Measurements from ENCODE around the gene ZC3H10.

Gene ZC3H10

GRCh38 chr12:56120158-56120846 is 2.2 kb downstream of the ZC3H10 start:
- no peak for DNase-seq (ENCODE audit: low read depth)
- TF ChIP-seq CTCF (conservative IDR thresholded peaks at IDR 0.05; ENCODE audit: low read length): no peak
- no peak overlapping the region for H3K4me3 ChIP-seq (ENCODE audit: low read length)

GRCh38 chr12:56121204-56121870 is 3.3 kb downstream of the ZC3H10 start:
- DNase-seq (ENCODE audit: low read depth): no peak
- no peak overlapping the region for H3K4me3 ChIP-seq (ENCODE audit: low read length)
- TF ChIP-seq CTCF (conservative IDR thresholded peaks at IDR 0.05; ENCODE audit: low read length): no peak

- H3K4me3 ChIP-seq (ENCODE audit: low read length): no peak overlapping the region
- TF ChIP-seq CTCF (conservative IDR thresholded peaks at IDR 0.05; ENCODE audit: low read length): no peak
- peak; percentile 21 for DNase-seq (ENCODE audit: low read depth)
Observed at GRCh38 chr12:56122637-56123036, 4.6 kb downstream of the ZC3H10 start.

- no peak for TF ChIP-seq CTCF (conservative IDR thresholded peaks at IDR 0.05; ENCODE audit: low read length)
- DNase-seq (ENCODE audit: low read depth): no peak
- no peak overlapping the region for H3K4me3 ChIP-seq (ENCODE audit: low read length)
Observed at GRCh38 chr12:56124133-56124532, 6.1 kb downstream of the ZC3H10 start.

GRCh38 chr12:56126732-56127239 is 8.7 kb downstream of the ZC3H10 start:
- H3K4me3 ChIP-seq (ENCODE audit: low read length): peak overlapping the region; percentile 59; the same call in 1 of the 2 replicates
- TF ChIP-seq CTCF (conservative IDR thresholded peaks at IDR 0.05; ENCODE audit: low read length): no peak
- no peak for DNase-seq (ENCODE audit: low read depth)

- no peak for DNase-seq (ENCODE audit: low read depth)
- TF ChIP-seq CTCF (conservative IDR thresholded peaks at IDR 0.05; ENCODE audit: low read length): no peak
- peak overlapping the region; percentile 59 for H3K4me3 ChIP-seq (ENCODE audit: low read length)
Observed at GRCh38 chr12:56127485-56127887, 9.4 kb downstream of the ZC3H10 start.

Measured in AG10803 (cell line).